ENCODE measurements around the gene RCAN1. TPM values are rescaled to one million over a fixed set of nuclear protein-coding genes. Genes with fewer than 3 reads are reported as not detected.
"Not testable (repeated sequence)": the region's sequence is repeated elsewhere in the genome, so short reads cannot be mapped to it uniquely, and the experiment has no call there.

The RCAN1 gene
- total RNA-seq, 2 donors from 2014 or later: 20.8 to 29.0 TPM

DNA sequence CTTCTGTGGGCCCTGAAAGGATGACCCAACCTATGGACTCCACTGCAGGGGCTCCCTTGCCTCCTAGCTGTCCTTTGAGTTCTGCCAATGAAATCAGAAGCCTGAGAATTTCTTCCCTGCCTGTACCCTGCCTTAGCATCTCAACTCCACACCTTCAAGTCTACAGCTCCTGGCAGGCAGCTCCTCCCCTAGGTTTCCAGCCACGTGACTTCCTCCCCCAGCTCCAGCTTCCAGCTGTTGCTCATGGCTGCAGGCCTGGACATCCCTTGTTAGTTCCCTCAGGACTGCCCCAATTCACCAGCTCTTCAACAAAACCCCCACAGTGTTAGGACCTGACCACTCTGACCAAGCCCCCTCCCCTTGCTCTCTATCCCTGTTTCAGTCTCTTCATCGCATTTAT lies 2.4 kb downstream of the RCAN1 start:
- H3K9me3 ChIP-seq: no peaks in the 10 kb centered on the region
- DNase-seq: peak in 2 of 4 donors; percentile 40
- no peak overlapping the region for H3K4me3 ChIP-seq
- H3K4me1 ChIP-seq: peaks cover 17% of the 10 kb centered on the region
- WGBS, 2 donors: 59 to 62% methylated on average over 2 of the region's 2 CpGs
- H3K36me3 ChIP-seq (replicated peaks in 1 of 2; ENCODE audit: insufficient read depth in 1 of 2, low read depth in 2 of 2): no peaks in the 10 kb centered on the region
- ATAC-seq: no peak
- no peaks in the 10 kb centered on the region for H3K27me3 ChIP-seq
- no peak overlapping the region for H3K27ac ChIP-seq
- TF ChIP-seq, protein P1, sequence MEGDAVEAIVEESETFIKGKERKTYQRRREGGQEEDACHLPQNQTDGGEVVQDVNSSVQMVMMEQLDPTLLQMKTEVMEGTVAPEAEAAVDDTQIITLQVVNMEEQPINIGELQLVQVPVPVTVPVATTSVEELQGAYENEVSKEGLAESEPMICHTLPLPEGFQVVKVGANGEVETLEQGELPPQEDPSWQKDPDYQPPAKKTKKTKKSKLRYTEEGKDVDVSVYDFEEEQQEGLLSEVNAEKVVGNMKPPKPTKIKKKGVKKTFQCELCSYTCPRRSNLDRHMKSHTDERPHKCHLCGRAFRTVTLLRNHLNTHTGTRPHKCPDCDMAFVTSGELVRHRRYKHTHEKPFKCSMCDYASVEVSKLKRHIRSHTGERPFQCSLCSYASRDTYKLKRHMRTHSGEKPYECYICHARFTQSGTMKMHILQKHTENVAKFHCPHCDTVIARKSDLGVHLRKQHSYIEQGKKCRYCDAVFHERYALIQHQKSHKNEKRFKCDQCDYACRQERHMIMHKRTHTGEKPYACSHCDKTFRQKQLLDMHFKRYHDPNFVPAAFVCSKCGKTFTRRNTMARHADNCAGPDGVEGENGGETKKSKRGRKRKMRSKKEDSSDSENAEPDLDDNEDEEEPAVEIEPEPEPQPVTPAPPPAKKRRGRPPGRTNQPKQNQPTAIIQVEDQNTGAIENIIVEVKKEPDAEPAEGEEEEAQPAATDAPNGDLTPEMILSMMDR (IDR thresholded peaks at IDR 0.05): no peak
- TF ChIP-seq POLR2A (IDR thresholded peaks at IDR 0.05): no peak
- intact Hi-C loops (cut with DNase I): no loop called here

DNA sequence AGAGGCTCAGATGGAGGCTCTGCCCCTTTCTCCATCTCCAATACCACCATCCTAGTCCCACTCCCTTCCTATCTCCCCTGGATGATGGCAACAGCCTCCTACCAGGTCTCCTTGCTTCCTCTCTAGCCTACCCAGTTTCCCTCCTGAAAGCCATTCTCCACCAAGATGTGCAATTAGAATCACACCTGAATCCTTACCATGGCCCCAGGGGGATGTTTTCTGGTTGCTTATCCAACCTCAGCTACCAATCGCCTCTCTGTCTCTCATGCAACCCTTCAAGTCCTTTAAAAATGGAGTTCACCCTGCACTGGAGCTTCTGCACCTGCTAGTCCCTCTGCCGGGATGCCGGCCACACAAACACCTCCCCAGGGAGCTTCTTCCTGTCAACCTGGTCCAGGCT lies 2.9 kb downstream of the RCAN1 start:
- 88 to 91% methylated on average over 3 of the region's 3 CpGs for WGBS, 2 donors
- no peaks in the 10 kb centered on the region for H3K27me3 ChIP-seq
- no peaks in the 10 kb centered on the region for H3K36me3 ChIP-seq (replicated peaks in 1 of 2; ENCODE audit: insufficient read depth in 1 of 2, low read depth in 2 of 2)
- intact Hi-C loops (cut with DNase I): no loop called here
- H3K27ac ChIP-seq: no peak overlapping the region
- peaks cover 17% of the 10 kb centered on the region for H3K4me1 ChIP-seq
- H3K9me3 ChIP-seq: no peaks in the 10 kb centered on the region
- no peak for TF ChIP-seq POLR2A (IDR thresholded peaks at IDR 0.05)
- H3K4me3 ChIP-seq: no peak overlapping the region
- no peak for DNase-seq
- ATAC-seq: no peak

DNA sequence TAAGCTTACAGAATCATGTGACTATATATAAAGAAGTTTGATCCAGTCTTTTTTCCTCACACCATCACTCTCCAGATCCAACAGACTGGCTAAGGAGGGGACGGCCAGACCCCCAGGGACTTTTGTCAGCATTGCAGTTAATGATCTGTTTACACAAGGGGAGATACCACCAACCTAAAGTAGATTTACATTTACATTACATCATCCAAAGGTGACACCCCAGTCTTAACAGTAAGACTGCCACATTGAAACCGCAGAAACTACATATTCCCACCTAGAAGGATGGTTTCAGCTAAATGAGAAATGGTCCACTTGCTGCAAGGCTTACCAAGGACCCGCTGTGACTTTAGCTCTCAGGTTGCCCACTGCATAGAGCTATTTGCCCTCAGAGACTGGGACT lies 3.4 kb downstream of the RCAN1 start:
- H3K36me3 ChIP-seq (replicated peaks in 1 of 2; ENCODE audit: insufficient read depth in 1 of 2, low read depth in 2 of 2): no peaks in the 10 kb centered on the region
- no peak overlapping the region for H3K4me3 ChIP-seq
- intact Hi-C loops (cut with DNase I): no loop called here
- ATAC-seq (no peak), DNase-seq (no peak)
- TF ChIP-seq, protein P1 (IDR thresholded peaks at IDR 0.05): no peak
- TF ChIP-seq POLR2A (IDR thresholded peaks at IDR 0.05): no peak
- 89 to 90% methylated on average over 3 of the region's 3 CpGs for WGBS, 2 donors
- no peaks in the 10 kb centered on the region for H3K27me3 ChIP-seq
- peaks cover 17% of the 10 kb centered on the region for H3K4me1 ChIP-seq
- no peaks in the 10 kb centered on the region for H3K9me3 ChIP-seq
- H3K27ac ChIP-seq: no peak overlapping the region

GRCh38 chr21:34609933-34610549 lies 4.9 kb downstream of the RCAN1 start:
- TF ChIP-seq, protein P1 (IDR thresholded peaks at IDR 0.05): no peak
- TF ChIP-seq POLR2A (IDR thresholded peaks at IDR 0.05): no peak
- H3K9me3 ChIP-seq: no peaks in the 10 kb centered on the region
- no peaks in the 10 kb centered on the region for H3K36me3 ChIP-seq (replicated peaks in 1 of 2; ENCODE audit: insufficient read depth in 1 of 2, low read depth in 2 of 2)
- H3K4me1 ChIP-seq: peaks cover 17% of the 10 kb centered on the region
- intact Hi-C loops (cut with DNase I): no loop called here
- H3K4me3 ChIP-seq: no peak overlapping the region
- ATAC-seq (no peak), DNase-seq (no peak)
- WGBS, 2 donors: 85% methylated on average over 6 to 9 of the region's 9 CpGs
- H3K27ac ChIP-seq: no peak overlapping the region
- no peaks in the 10 kb centered on the region for H3K27me3 ChIP-seq

DNA sequence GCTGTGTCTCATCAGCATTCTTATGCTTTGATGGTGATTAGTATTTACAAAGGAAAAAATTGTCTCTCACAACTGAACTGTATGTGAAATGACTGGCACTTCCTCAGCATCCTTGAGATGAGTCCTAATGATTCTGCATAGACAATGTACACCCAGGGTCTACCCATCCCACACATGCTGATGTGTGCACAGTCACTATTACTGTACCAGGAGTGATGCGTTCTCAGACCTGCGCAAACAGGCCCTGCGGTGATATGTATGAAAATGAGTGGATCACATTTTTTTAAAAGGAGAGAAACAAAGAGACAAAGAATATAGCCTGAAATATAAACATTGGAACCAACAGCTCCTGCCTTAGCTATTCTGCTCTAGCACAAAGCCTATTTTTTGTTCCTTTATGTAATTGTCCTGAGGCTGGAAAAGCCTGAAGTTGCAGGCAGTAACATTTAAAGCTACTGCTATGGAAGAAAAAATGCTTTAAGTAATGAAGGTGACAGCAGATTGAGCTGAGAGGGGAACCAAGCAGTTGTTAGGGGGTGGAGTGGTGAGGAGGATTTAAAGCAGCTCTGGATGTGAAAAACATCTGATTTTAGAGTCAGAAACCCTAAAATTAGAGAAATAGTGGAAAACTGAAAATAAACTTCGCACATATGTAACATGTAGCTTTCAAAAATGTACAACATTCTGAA lies 5.5 kb downstream of the RCAN1 start:
- ATAC-seq: no peak
- 95% methylated on average over 4 of the region's 4 CpGs for WGBS, 2 donors
- intact Hi-C loops (cut with DNase I): no loop called here

DNA sequence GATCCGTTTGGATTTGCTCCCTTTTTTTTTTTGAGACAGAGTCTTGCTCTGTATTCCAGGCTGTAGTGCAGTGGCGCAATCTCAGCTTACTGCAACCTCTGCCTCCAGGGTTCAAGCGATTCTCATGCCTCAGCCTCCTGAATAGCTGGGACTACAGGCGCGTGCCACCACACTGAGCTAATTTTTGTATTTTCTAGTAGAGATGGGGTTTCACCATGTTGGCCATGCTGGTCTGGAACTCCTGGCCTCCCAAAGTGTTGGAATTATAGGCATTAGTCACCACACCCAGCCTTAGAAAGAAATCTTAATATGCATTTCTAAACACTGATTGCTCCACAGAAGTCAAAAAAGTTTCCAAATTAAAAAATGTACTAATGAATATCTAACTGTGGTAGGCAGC lies 7.5 kb downstream of the RCAN1 start:
- H3K36me3 ChIP-seq (replicated peaks in 1 of 2; ENCODE audit: insufficient read depth in 1 of 2, low read depth in 2 of 2); H3K9me3 ChIP-seq; H3K27me3 ChIP-seq; DNase-seq; ATAC-seq; H3K4me1 ChIP-seq; H3K4me3 ChIP-seq; intact Hi-C loops (cut with DNase I); H3K27ac ChIP-seq: not testable (repeated sequence)
- WGBS, 2 donors: 84 to 88% methylated on average over 5 of the region's 5 CpGs

More for the DNA sequence above, 5.5 kb downstream of the RCAN1 start:
- Histone ChIP-seq H3K27ac (no peak overlapping the region), H3K9me3 (no peaks in the 10 kb centered on the region), H3K36me3 (replicated peaks in 1 of 2; ENCODE audit: insufficient read depth in 1 of 2, low read depth in 2 of 2) (no peaks in the 10 kb centered on the region), H3K4me1 (peaks cover 17% of the 10 kb centered on the region), H3K4me3 (no peak overlapping the region), H3K27me3 (no peaks in the 10 kb centered on the region)
- TF ChIP-seq POLR2A (IDR thresholded peaks at IDR 0.05): no peak
- TF ChIP-seq, protein P1 (IDR thresholded peaks at IDR 0.05): no peak
- DNase-seq: no peak

Data from body of pancreas (tissue), 4 donors.